ENCODE data around the gene NALCN. TPM values are rescaled to one million over a fixed set of nuclear protein-coding genes. Genes with fewer than 3 reads are reported as not detected.
"Not testable (repeated sequence)": the region's sequence is repeated elsewhere in the genome, so short reads cannot be mapped to it uniquely, and the experiment has no call there.

The NALCN gene
- total and polyA plus RNA-seq, 2 donors (not counting 1 experiment from before 2014, with no cell fraction given), result not detected

GRCh38 chr13:101317986-101318523 is 98.3 kb downstream of the NALCN start:
- ATAC-seq (ENCODE audit: low read depth) (no peak), DNase-seq (no peak)
- no peaks in the 10 kb centered on the region for H3K4me1 ChIP-seq (ENCODE audit: control insufficient read depth in 2 of 2, insufficient read depth in 2 of 2, low read length in 2 of 2)
- no peak overlapping the region for H3K4me3 ChIP-seq (ENCODE audit: control extremely low read depth in 1 of 5, extremely low read depth in 1 of 5, insufficient read depth in 1 of 5, low read depth in 2 of 5, low read length in 4 of 5)
- POLR2A ChIA-PET, result no interaction called here
- CTCF ChIA-PET, result no interaction called here
- no peaks in the 10 kb centered on the region for H3K27me3 ChIP-seq (replicated peaks in 1 of 4; ENCODE audit: control extremely low read depth in 1 of 4, control insufficient read depth in 3 of 4, insufficient read depth in 4 of 4, low read length in 3 of 4)
- no peaks in the 10 kb centered on the region for H4K20me1 ChIP-seq (ENCODE audit: control insufficient read depth, insufficient read depth, low read length, poor library complexity, severe bottlenecking)
- TF ChIP-seq EZH2 (IDR thresholded peaks at IDR 0.05; ENCODE audit: borderline replicate concordance, insufficient read depth, low read depth, low read length, poor library complexity, severe bottlenecking) (no peak), CTCF (IDR thresholded peaks at IDR 0.05) (no peak)
- no peak overlapping the region for H3K27ac Mint-ChIP-seq
- H3K4me2 ChIP-seq (replicated peaks; ENCODE audit: low read depth, low read length, poor library complexity, severe bottlenecking), result no peak overlapping the region
- H3K27ac ChIP-seq (ENCODE audit: low read length in 2 of 2), result no peak overlapping the region
- H3K27me3 Mint-ChIP-seq, result no peaks in the 10 kb centered on the region
- H3K4me1 Mint-ChIP-seq, result no peaks in the 10 kb centered on the region
- H2AFZ ChIP-seq (ENCODE audit: insufficient read depth, low read depth, low read length, poor library complexity, severe bottlenecking), result no peak overlapping the region
- H3K9me3 ChIP-seq (ENCODE audit: control extremely low read depth in 1 of 3, control insufficient read depth in 2 of 3, insufficient read depth in 1 of 3, low read length in 2 of 3), result peaks cover 0 to 4% (median 0%) of the 10 kb centered on the region in 3 donors
- intact Hi-C loops (cut with micrococcal nuclease), result no loop called here
- H3K9ac ChIP-seq (ENCODE audit: low read length), result no peak overlapping the region
- WGBS (ENCODE audit: insufficient coverage), result 93% methylated on average over 9 of the region's 10 CpGs
- no peaks in the 10 kb centered on the region for H3K36me3 ChIP-seq (replicated peaks in 1 of 2; ENCODE audit: control extremely low read depth in 1 of 2, control insufficient read depth in 1 of 2, extremely low read depth in 1 of 2, insufficient read depth in 2 of 2, low read length in 1 of 2)
- no peaks in the 10 kb centered on the region for H3K79me2 ChIP-seq (ENCODE audit: control insufficient read depth, insufficient read depth, low read length)
- H3K9me3 Mint-ChIP-seq (ENCODE audit: insufficient read depth), result peaks cover 5% of the 10 kb centered on the region
- H3K4me3 Mint-ChIP-seq, result no peak overlapping the region

GRCh38 chr13:101313479-101313878 is 102.8 kb downstream of the NALCN start:
- H3K4me3 Mint-ChIP-seq; H3K9ac ChIP-seq (ENCODE audit: low read length); intact Hi-C loops (cut with micrococcal nuclease): not testable (repeated sequence)

More at GRCh38 chr13:101313479-101313878, 102.8 kb downstream of the NALCN start:
- H3K27me3 ChIP-seq (replicated peaks in 1 of 4; ENCODE audit: control extremely low read depth in 1 of 4, control insufficient read depth in 3 of 4, insufficient read depth in 4 of 4, low read length in 3 of 4); H3K4me2 ChIP-seq (replicated peaks; ENCODE audit: low read depth, low read length, poor library complexity, severe bottlenecking); H3K9me3 Mint-ChIP-seq (ENCODE audit: insufficient read depth); H4K20me1 ChIP-seq (ENCODE audit: control insufficient read depth, insufficient read depth, low read length, poor library complexity, severe bottlenecking); CTCF ChIA-PET; H3K4me3 ChIP-seq (ENCODE audit: control extremely low read depth in 1 of 5, extremely low read depth in 1 of 5, insufficient read depth in 1 of 5, low read depth in 2 of 5, low read length in 4 of 5); H3K79me2 ChIP-seq (ENCODE audit: control insufficient read depth, insufficient read depth, low read length); H3K9me3 ChIP-seq (ENCODE audit: control extremely low read depth in 1 of 3, control insufficient read depth in 2 of 3, insufficient read depth in 1 of 3, low read length in 2 of 3); H3K4me1 Mint-ChIP-seq; H3K27me3 Mint-ChIP-seq; H3K4me1 ChIP-seq (ENCODE audit: control insufficient read depth in 2 of 2, insufficient read depth in 2 of 2, low read length in 2 of 2); ATAC-seq (ENCODE audit: low read depth); H3K36me3 ChIP-seq (replicated peaks in 1 of 2; ENCODE audit: control extremely low read depth in 1 of 2, control insufficient read depth in 1 of 2, extremely low read depth in 1 of 2, insufficient read depth in 2 of 2, low read length in 1 of 2); H2AFZ ChIP-seq (ENCODE audit: insufficient read depth, low read depth, low read length, poor library complexity, severe bottlenecking); H3K27ac ChIP-seq (ENCODE audit: low read length in 2 of 2); H3K27ac Mint-ChIP-seq; DNase-seq; POLR2A ChIA-PET: not testable (repeated sequence)
- no CpG with 5 or more reads among the region's 1 CpG for WGBS (ENCODE audit: insufficient coverage)

All from B cell (primary cell).